Adrenal gland (tissue), 12 donors: ENCODE data around the gene ANKMY1. TPM values are rescaled to one million over a fixed set of nuclear protein-coding genes. Genes with fewer than 3 reads are reported as not detected.

Source experiments
- DNase-seq, 7 donors: peaks; one replicate each; pipeline ENCODE4 v3.0.0-alpha.2; 2019 to 2020
- H3K27ac ChIP-seq, 5 donors: fragments of 200-600 bp; sonication (generic) in 4 of 5; 1 replicate in 3 of 5; 2 replicates in 2 of 5; pipeline versions ENCODE4 v1.5.1 to v1.8.0; 2016 to 2020; ENCODE audit warnings: mild to moderate bottlenecking in 1 of 5
- H3K27me3 ChIP-seq: fragments of 200-600 bp; 2 replicates; pipeline ENCODE4 v1.8.0; 2021
- H3K36me3 ChIP-seq, 2 donors: fragments of 200-600 bp; replicated peaks in 1 of 2; 1 replicate in 1 of 2; 2 replicates in 1 of 2; pipeline versions ENCODE4 v1.5.1 to v1.8.0; 2018 to 2022
- H3K4me1 ChIP-seq, 2 donors: fragments of 200-600 bp; replicated peaks in 1 of 2; 1 replicate in 1 of 2; 2 replicates in 1 of 2; pipeline versions ENCODE4 v1.5.1 to v1.8.0; 2018 to 2021
- H3K4me3 ChIP-seq, 4 donors: fragments of 200-600 bp; sonication (generic) in 3 of 4; one replicate each; pipeline ENCODE4 v1.5.1; 2016 to 2018
- H3K9me3 ChIP-seq, 3 donors: fragments of 200-600 bp; sonication (generic) in 1 of 3; replicated peaks in 1 of 3; 1 replicate in 2 of 3; 2 replicates in 1 of 3; pipeline versions ENCODE4 v1.5.1 to v1.8.0; 2016 to 2021
- CTCF ChIP-seq, 6 experiments: fragments of 450-650 bp in 4 of 6; fragments of 200-600 bp in 2 of 6; sonication (generic) in 1 of 6; IDR thresholded peaks; 1 replicate in 5 of 6; 2 replicates in 1 of 6; pipeline versions ENCODE4 v1.5.1 to v1.8.0; 2016 to 2021; ENCODE audit warnings: antibody characterized with exemption in 6 of 6, mild to moderate bottlenecking in 2 of 6, moderate library complexity in 1 of 6
- POLR2A ChIP-seq, 2 donors: fragments of 450-650 bp; IDR thresholded peaks; one replicate each; pipeline ENCODE4 v1.6.1; 2017; ENCODE audit warnings: antibody characterized with exemption in 2 of 2, mild to moderate bottlenecking in 2 of 2, moderate library complexity in 1 of 2
- WGBS, 4 donors: extraction: QIAGEN DNeasy Blood & Tissue Kit in 2 of 4; methylation state at CpG; one replicate each; pipeline versions ENCODE4 v1.1.5 to v1.1.7; 2013 to 2017; 5-methylcytosine and 5-hydroxymethylcytosine counted together
- intact Hi-C, 2 donors: fragments of 100-400 bp; cut with DNase I; formaldehyde crosslinking; loops; one replicate each; pipeline versions ENCODE4 v1.14.1 to v1.15.0; 2022 to 2023
- polyA plus RNA-seq, 3 donors: library from polyadenylated mRNA; stranded (reverse); fragments of 200-250 nt in 2 of 3; fragments of 350-450 nt in 1 of 3; fragmentation: Illumina TruSeq in 1 of 3; extraction: RNeasy Lipid Tissue Mini Kit (QIAGEN cat#74804) in 1 of 3; gene quantifications; one replicate each; pipeline ENCODE4 v1.2.3, GENCODE V29; 2013 to 2014
- total RNA-seq, 9 donors: library from RNA; depleted of rRNA in 4 of 9; stranded (reverse); fragments of >200 nt in 4 of 9; fragments of 120-200 nt in 1 of 9; fragmentation: NEBNext Ultra II Directional in 1 of 9; extraction: Animal tissue kit (Norgen Biotek cat#: 25700) in 1 of 9; gene quantifications; one replicate each; pipeline versions ENCODE4 v1.1.0 to v1.2.4, GENCODE V29; 2013 to 2023
- donor health status: healthy with polysubstance abuse.
- donor health status: Bipolar disorder and iron deficiency.
- donor health status: DM: yes; HTN: yes; CAD: no.
- donor health status: DM: no; HTN: no; CAD: no.
- donor health status: DM: no; HTN: no; CAD: no.
- donor health status: DM: yes; HTN: yes; CAD: no.

ANKMY1 gene
- total and polyA plus RNA-seq, 12 donors: 7.2 to 31.7 (median 12.0) TPM

- Histone ChIP-seq H3K9me3 (no peaks in the 10 kb centered on the region), H3K4me1 (peaks cover 13 to 17% of the 10 kb centered on the region in 2 donors), H3K27me3 (no peaks in the 10 kb centered on the region), H3K27ac (no peak overlapping the region), H3K36me3 (no peaks in the 10 kb centered on the region), H3K4me3 (no peak overlapping the region)
- DNase-seq: peak in 6 of 7 donors; percentile 0 to 27 (median 12)
- 84 to 94% (median 86%) methylated on average over 7 to 12 of the region's 12 CpGs for WGBS, 4 donors
- TF ChIP-seq POLR2A (IDR thresholded peaks at IDR 0.05) (no peak), CTCF (IDR thresholded peaks at IDR 0.05) (no peak)
- intact Hi-C loops: loop anchor here in 1 of 2 donors (5.0 kb wide), 1 partner anchor 45 kb away; no protein-coding TSS in a partner anchor
These were observed 125.9 kb downstream of the ANKMY1 start for GRCh38 chr2:240431661-240432424.

- H3K36me3 ChIP-seq: no peaks in the 10 kb centered on the region
- WGBS, 4 donors: 71 to 87% (median 84%) methylated on average over 3 of the region's 3 CpGs
- no peaks in the 10 kb centered on the region for H3K27me3 ChIP-seq
- TF ChIP-seq POLR2A (IDR thresholded peaks at IDR 0.05): no peak
- TF ChIP-seq CTCF (IDR thresholded peaks at IDR 0.05): no peak
- no peaks in the 10 kb centered on the region for H3K9me3 ChIP-seq
- DNase-seq: peak in 4 of 7 donors; percentile 0 to 44 (median 14)
- no peak overlapping the region for H3K27ac ChIP-seq
- peaks cover 10 to 12% of the 10 kb centered on the region in 2 donors for H3K4me1 ChIP-seq
- intact Hi-C loops: loop anchor here in 1 of 2 donors (5.0 kb wide), 1 partner anchor 44 kb away; no protein-coding TSS in a partner anchor
- no peak overlapping the region for H3K4me3 ChIP-seq
These were observed 126.5 kb downstream of the ANKMY1 start for GRCh38 chr2:240431271-240431660.

- Histone ChIP-seq H3K36me3 (no peaks in the 10 kb centered on the region), H3K9me3 (no peaks in the 10 kb centered on the region), H3K4me3 (no peak overlapping the region), H3K27me3 (no peaks in the 10 kb centered on the region), H3K27ac (no peak overlapping the region), H3K4me1 (peaks cover 10 to 12% of the 10 kb centered on the region in 2 donors)
- intact Hi-C loops: loop anchor here in 1 of 2 donors (5.0 kb wide), 1 partner anchor 43 kb away; no protein-coding TSS in a partner anchor
- 87 to 98% (median 95%) methylated on average over 4 to 5 of the region's 5 CpGs for WGBS, 4 donors
- DNase-seq: peak in 3 of 7 donors; percentile 8 to 29 (median 18)
- TF ChIP-seq POLR2A (IDR thresholded peaks at IDR 0.05) (no peak), CTCF (IDR thresholded peaks at IDR 0.05) (no peak)
These were observed 127.2 kb downstream of the ANKMY1 start for GRCh38 chr2:240430595-240430994.

GRCh38 chr2:240429872-240430491 lies 127.8 kb downstream of the ANKMY1 start:
- Histone ChIP-seq H3K36me3 (no peaks in the 10 kb centered on the region), H3K27me3 (no peaks in the 10 kb centered on the region), H3K4me3 (no peak overlapping the region), H3K27ac (no peak overlapping the region), H3K9me3 (no peaks in the 10 kb centered on the region), H3K4me1 (peaks cover 10 to 12% of the 10 kb centered on the region in 2 donors)
- TF ChIP-seq POLR2A (IDR thresholded peaks at IDR 0.05) (no peak), CTCF (IDR thresholded peaks at IDR 0.05) (no peak)
- DNase-seq: peak in 5 of 7 donors; percentile 11 to 34 (median 13)
- 90 to 96% (median 92%) methylated on average over 10 to 14 of the region's 14 CpGs for WGBS, 4 donors
- intact Hi-C loops: loop anchor here in 1 of 2 donors (5.0 kb wide), 2 partner anchors 43 to 83 kb away; no protein-coding TSS in a partner anchor
